Gastrocnemius medialis (tissue), 4 donors: ENCODE measurements around the gene ID2.

Experiments used
- CTCF ChIP-seq, 5 experiments: fragments of 450-650 bp in 3 of 5; fragments of 200-600 bp in 2 of 5; sonication (generic) in 2 of 5; IDR thresholded peaks in 4 of 5; conservative IDR thresholded peaks in 1 of 5; 1 replicate in 4 of 5; 2 replicates in 1 of 5; pipeline ENCODE4 v1.5.1; 2016 to 2019; ENCODE audit warnings: antibody characterized with exemption in 5 of 5, mild to moderate bottlenecking in 3 of 5, moderate library complexity in 3 of 5
- POLR2A ChIP-seq, 2 donors: fragments of 450-650 bp; IDR thresholded peaks; one replicate each; pipeline ENCODE4 v1.6.1; 2017; ENCODE audit warnings: antibody characterized with exemption in 2 of 2, mild to moderate bottlenecking in 2 of 2, moderate library complexity in 2 of 2

DNA sequence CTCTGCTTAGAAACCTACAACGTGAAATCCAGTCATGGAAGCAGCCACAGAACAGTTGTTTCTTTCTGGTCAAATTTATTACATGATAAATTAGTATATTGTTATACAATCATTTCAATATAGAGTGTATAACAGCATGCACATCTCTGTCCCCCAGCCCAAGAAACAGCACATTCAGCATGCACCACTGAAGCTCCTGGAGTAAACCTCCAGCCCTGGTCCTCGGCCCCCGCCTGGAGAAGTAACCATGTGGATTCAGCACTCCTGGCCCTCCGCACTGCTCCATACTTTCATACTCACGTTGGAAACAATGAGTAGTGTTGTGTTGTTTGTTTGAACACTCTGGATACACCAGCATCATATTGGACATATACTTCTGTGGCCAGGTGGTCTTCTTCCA lies 15.3 kb upstream of the ID2 start:
- no peak for TF ChIP-seq POLR2A (IDR thresholded peaks at IDR 0.05)
- TF ChIP-seq CTCF (IDR thresholded peaks at IDR 0.05 in 4 of 5, conservative IDR thresholded peaks at IDR 0.05 in 1 of 5), result no peak
